ENCODE results near the gene TAF11L7.
"Not testable (repeated sequence)": the region's sequence is repeated elsewhere in the genome, so short reads cannot be mapped to it uniquely, and the experiment has no call there.

The TAF11L7 gene

GRCh38 chr5:17604951-17605350 is 19.4 kb upstream of the TAF11L7 start:
- no peak overlapping the region for H3K27ac ChIP-seq
- ChIA-PET CTCF (no interaction called here), POLR2A (ENCODE audit: low non-redundant PET) (no interaction called here)
- DNase-seq (ENCODE audit: low spot score) = no peak
- TF ChIP-seq CTCF (conservative IDR thresholded peaks at IDR 0.05; ENCODE audit: low read depth) = no peak

- DNase-seq (ENCODE audit: low spot score); H3K27ac ChIP-seq; POLR2A ChIA-PET (ENCODE audit: low non-redundant PET); CTCF ChIA-PET: not testable (repeated sequence)
These were observed 18.3 kb upstream of the TAF11L7 start, which contains the start of gene TAF11L11 for GRCh38 chr5:17603880-17604279. Gene TAF11L11, plus strand, starts transcription at chr5:17604183.

GRCh38 chr5:17597728-17598127 is 12.2 kb upstream of the TAF11L7 start, which contains the start of gene TAF11L10:
Gene TAF11L10, minus strand, starts transcription at chr5:17597828.
- H3K27ac ChIP-seq; DNase-seq (ENCODE audit: low spot score); CTCF ChIA-PET; POLR2A ChIA-PET (ENCODE audit: low non-redundant PET): not testable (repeated sequence)

- POLR2A ChIA-PET (ENCODE audit: low non-redundant PET); CTCF ChIA-PET: not testable (repeated sequence)
These were observed 8.7 kb upstream of the TAF11L7 start, which contains the start of gene TAF11L9 for GRCh38 chr5:17594255-17594654. Gene TAF11L9, minus strand, starts transcription at chr5:17594394.

GRCh38 chr5:17590860-17591259 is 5.3 kb upstream of the TAF11L7 start, which contains the start of gene TAF11L8:
Gene TAF11L8, minus strand, starts transcription at chr5:17590960.
- H3K27ac ChIP-seq; POLR2A ChIA-PET (ENCODE audit: low non-redundant PET); CTCF ChIA-PET; DNase-seq (ENCODE audit: low spot score): not testable (repeated sequence)

More at GRCh38 chr5:17594255-17594654, 8.7 kb upstream of the TAF11L7 start, which contains the start of gene TAF11L9:
- H3K27ac ChIP-seq; DNase-seq (ENCODE audit: low spot score): not testable (repeated sequence)

All from RWPE1 (cell line).